ENCODE results near the gene PPP1R17. TPM values are rescaled to one million over a fixed set of nuclear protein-coding genes. Genes with fewer than 3 reads are reported as not detected.

Gene PPP1R17
- total RNA-seq, 1 experiment from 2014 or later: not detected

GRCh38 chr7:31642681-31643115, 44.3 kb upstream of the PPP1R17 start:
- intact Hi-C loops (cut with micrococcal nuclease): no loop called here
- Histone ChIP-seq H3K9me3 (ENCODE audit: control insufficient read depth in 1 of 2, insufficient read depth in 1 of 2, low read depth in 1 of 2, low read length in 2 of 2) (no peaks in the 10 kb centered on the region), H3K4me2 (ENCODE audit: low read length) (no peak overlapping the region), H3K36me3 (ENCODE audit: control insufficient read depth in 1 of 2, insufficient read depth in 2 of 2, low read length in 2 of 2) (no peaks in the 10 kb centered on the region), H2AFZ (ENCODE audit: low read depth, low read length, poor library complexity, severe bottlenecking) (no peak overlapping the region), H3K9me2 (ENCODE audit: insufficient read depth) (no peaks in the 10 kb centered on the region), H3K79me2 (ENCODE audit: insufficient read depth, low read length) (no peaks in the 10 kb centered on the region), H3K4me1 (ENCODE audit: control insufficient read depth in 1 of 2, insufficient read depth in 2 of 2, low read length in 2 of 2) (no peaks in the 10 kb centered on the region), H4K20me1 (ENCODE audit: insufficient read depth) (no peaks in the 10 kb centered on the region), H3K9ac (ENCODE audit: low read length) (no peak overlapping the region), H3K27ac (ENCODE audit: low read depth, low read length) (no peak overlapping the region), H3K27me3 (ENCODE audit: insufficient read depth, low read length) (peaks cover 32% of the 10 kb centered on the region; the same call in 1 of the 2 replicates), H3K4me3 (replicated peaks in 1 of 2; ENCODE audit: low read depth in 1 of 2, low read length in 2 of 2) (no peak overlapping the region)
- no TSS peak for BruUV-seq (replicated peaks)
- TF ChIP-seq POLR2AphosphoS5 (IDR thresholded peaks at IDR 0.05; ENCODE audit: low read depth, low read length): no peak
- no peak for DNase-seq (ENCODE audit: low read depth, low spot score)
- ATAC-seq: no peak
- ChIA-PET RAD21 (ENCODE audit: low non-redundant PET in 1 of 2, low total read pairs in 2 of 2, uncharacterized antibody in 2 of 2, unreplicated experiment in 2 of 2) (no interaction called here), POLR2A (no interaction called here), CTCF (no interaction called here)

GRCh38 chr7:31646942-31647341, 40.1 kb upstream of the PPP1R17 start:
- Histone ChIP-seq H3K27me3 (ENCODE audit: insufficient read depth, low read length) (peaks cover 34% of the 10 kb centered on the region; the same call in 1 of the 2 replicates), H3K36me3 (ENCODE audit: control insufficient read depth in 1 of 2, insufficient read depth in 2 of 2, low read length in 2 of 2) (no peaks in the 10 kb centered on the region), H3K9me2 (ENCODE audit: insufficient read depth) (no peaks in the 10 kb centered on the region), H2AFZ (ENCODE audit: low read depth, low read length, poor library complexity, severe bottlenecking) (no peak overlapping the region), H3K4me3 (replicated peaks in 1 of 2; ENCODE audit: low read depth in 1 of 2, low read length in 2 of 2) (no peak overlapping the region), H3K4me2 (ENCODE audit: low read length) (no peak overlapping the region), H4K20me1 (ENCODE audit: insufficient read depth) (no peaks in the 10 kb centered on the region), H3K4me1 (ENCODE audit: control insufficient read depth in 1 of 2, insufficient read depth in 2 of 2, low read length in 2 of 2) (no peaks in the 10 kb centered on the region), H3K79me2 (ENCODE audit: insufficient read depth, low read length) (no peaks in the 10 kb centered on the region), H3K9ac (ENCODE audit: low read length) (no peak overlapping the region), H3K9me3 (ENCODE audit: control insufficient read depth in 1 of 2, insufficient read depth in 1 of 2, low read depth in 1 of 2, low read length in 2 of 2) (no peaks in the 10 kb centered on the region), H3K27ac (ENCODE audit: low read depth, low read length) (no peak overlapping the region)
- intact Hi-C loops (cut with micrococcal nuclease): no loop called here
- RAD21 ChIA-PET (ENCODE audit: low non-redundant PET in 1 of 2, low total read pairs in 2 of 2, uncharacterized antibody in 2 of 2, unreplicated experiment in 2 of 2): no interaction called here
- POLR2A ChIA-PET: no interaction called here
- DNase-seq (ENCODE audit: low read depth, low spot score): no peak
- BruUV-seq (replicated peaks): no TSS peak
- CTCF ChIA-PET: no interaction called here
- ATAC-seq: no peak
- TF ChIP-seq JUND (IDR thresholded peaks at IDR 0.05) (no peak), EZH2 (IDR thresholded peaks at IDR 0.05) (no peak), CEBPB (IDR thresholded peaks at IDR 0.05; ENCODE audit: low read depth) (no peak), ELF1 (IDR thresholded peaks at IDR 0.05; ENCODE audit: borderline replicate concordance, low read depth) (no peak), YY1 (IDR thresholded peaks at IDR 0.05; ENCODE audit: extremely low read depth, insufficient replicate concordance, low read depth, low read length) (no peak), TCF7L2 (IDR thresholded peaks at IDR 0.05; ENCODE audit: borderline replicate concordance, extremely low read depth, insufficient read depth, insufficient read length) (no peak), POLR2A (IDR thresholded peaks at IDR 0.05; ENCODE audit: borderline replicate concordance, extremely low read depth, insufficient read depth, insufficient read length) (no peak), REST (IDR thresholded peaks at IDR 0.05; ENCODE audit: low read depth) (no peak), FOSL1 (IDR thresholded peaks at IDR 0.05; ENCODE audit: low read depth) (no peak), SRF (IDR thresholded peaks at IDR 0.05; ENCODE audit: low read depth) (no peak), SIN3A (IDR thresholded peaks at IDR 0.05; ENCODE audit: low read depth) (no peak), EGR1 (IDR thresholded peaks at IDR 0.05; ENCODE audit: low read depth) (no peak), EZH2phosphoT487 (IDR thresholded peaks at IDR 0.05; ENCODE audit: borderline replicate concordance) (no peak), ZFX (IDR thresholded peaks at IDR 0.05) (no peak), CBX3 (IDR thresholded peaks at IDR 0.05; ENCODE audit: low read depth) (no peak), RAD21 (IDR thresholded peaks at IDR 0.05; ENCODE audit: low read depth) (no peak), MAX (IDR thresholded peaks at IDR 0.05) (no peak), SP1 (IDR thresholded peaks at IDR 0.05; ENCODE audit: low read depth) (no peak), ATF3 (IDR thresholded peaks at IDR 0.05) (no peak)

All from HCT116 (cell line).